Mesendoderm (in vitro differentiated cells): Measurements from ENCODE around the gene ZNF607.

Source experiments
- DNase-seq: peaks from one replicate; pipeline ENCODE4 v3.0.0; 2013
- H2AK5ac ChIP-seq: 2 replicates; pipeline ENCODE4 v1.6.1; 2013; ENCODE audit warnings: low read length, inconsistent platforms
- H2BK120ac ChIP-seq: 2 replicates; pipeline ENCODE4 v1.6.1; 2013; ENCODE audit warnings: low read depth, mild to moderate bottlenecking, low read length, moderate library complexity, mixed read lengths
- H2BK15ac ChIP-seq: replicated peaks from 2 replicates; pipeline ENCODE4 v1.6.1; 2013; ENCODE audit warnings: low read depth, mild to moderate bottlenecking, moderate library complexity
- H2BK5ac ChIP-seq: 2 replicates; pipeline ENCODE4 v1.6.1; 2013; ENCODE audit warnings: low read length, inconsistent platforms
- H3K18ac ChIP-seq: 2 replicates; pipeline ENCODE4 v1.6.1; 2013; ENCODE audit warnings: mild to moderate bottlenecking, low read length, mixed read lengths
- H3K23ac ChIP-seq: one replicate; pipeline ENCODE4 v1.6.1; 2013; ENCODE audit warnings: low read length
- H3K27ac ChIP-seq: 2 replicates; pipeline ENCODE4 v1.5.1; 2013; ENCODE audit warnings: low read depth, mild to moderate bottlenecking, inconsistent platforms, low read length, moderate library complexity
- H3K27me3 ChIP-seq: 2 replicates; pipeline ENCODE4 v1.6.1; 2013; ENCODE audit warnings: low read length, control low read depth, mild to moderate bottlenecking, inconsistent platforms; ENCODE audit not compliant: insufficient read depth, poor library complexity
- H3K36me3 ChIP-seq: 2 replicates; pipeline ENCODE4 v1.6.1; 2013; ENCODE audit warnings: low read length, inconsistent platforms; ENCODE audit not compliant: control insufficient read depth, insufficient read depth
- H3K4ac ChIP-seq: one replicate; pipeline ENCODE4 v1.6.1; 2013; ENCODE audit warnings: low read depth, mild to moderate bottlenecking, low read length, moderate library complexity
- H3K4me1 ChIP-seq: 2 replicates; pipeline ENCODE4 v1.6.1; 2013; ENCODE audit warnings: low read depth, low read length, inconsistent platforms; ENCODE audit not compliant: control insufficient read depth
- H3K4me2 ChIP-seq: 2 replicates; pipeline ENCODE4 v1.6.1; 2013; ENCODE audit warnings: low read length
- H3K4me3 ChIP-seq: 2 replicates; pipeline ENCODE4 v1.5.1; 2013; ENCODE audit warnings: mild to moderate bottlenecking, low read length
- H3K56ac ChIP-seq: one replicate; pipeline ENCODE4 v1.6.1; 2013; ENCODE audit warnings: low read length
- H3K79me1 ChIP-seq: 2 replicates; pipeline ENCODE4 v1.6.1; 2013; ENCODE audit warnings: low read length, inconsistent platforms
- H3K79me2 ChIP-seq: 2 replicates; pipeline ENCODE4 v1.6.1; 2013; ENCODE audit warnings: mild to moderate bottlenecking, low read length; ENCODE audit not compliant: control insufficient read depth, insufficient read depth
- H3K9ac ChIP-seq: 2 replicates; pipeline ENCODE4 v1.6.1; 2013; ENCODE audit warnings: low read length, inconsistent platforms
- H4K5ac ChIP-seq: one replicate; pipeline ENCODE4 v1.6.1; 2013; ENCODE audit warnings: low read length
- H4K8ac ChIP-seq: one replicate; pipeline ENCODE4 v1.6.1; 2013; ENCODE audit warnings: low read depth, mild to moderate bottlenecking, control low read depth, low read length, moderate library complexity
- WGBS: extraction: QIAGEN DNeasy Blood & Tissue Kit; methylation state at CpG from one replicate; pipeline ENCODE4 v1.1.7; 2013; ENCODE audit warnings: low lambda C conversion rate, missing lambda C conversion rate; ENCODE audit not compliant: insufficient coverage; ENCODE audit errors: extremely low coverage; 5-methylcytosine and 5-hydroxymethylcytosine counted together

Gene ZNF607

GRCh38 chr19:37695144-37695899 is 24.2 kb downstream of the ZNF607 start:
- Histone ChIP-seq H3K4me3 (no peak overlapping the region), H3K36me3 (peaks cover 5% of the 10 kb centered on the region), H3K79me2 (no peaks in the 10 kb centered on the region), H4K5ac (no peak overlapping the region), H3K27ac (no peak overlapping the region), H4K8ac (no peak overlapping the region), H3K23ac (no peak overlapping the region), H3K4me1 (no peaks in the 10 kb centered on the region), H2BK120ac (no peak overlapping the region), H2AK5ac (no peak overlapping the region), H3K4ac (no peak overlapping the region), H3K56ac (no peak overlapping the region), H3K79me1 (no peaks in the 10 kb centered on the region), H2BK5ac (no peak overlapping the region), H3K4me2 (no peak overlapping the region), H2BK15ac (no peak overlapping the region), H3K9ac (no peak overlapping the region), H3K27me3 (no peaks in the 10 kb centered on the region), H3K18ac (no peak overlapping the region)
- DNase-seq, result no peak
- no CpG with 5 or more reads among the region's 3 CpGs for WGBS

- Histone ChIP-seq H3K36me3 (peaks cover under 1% of the 10 kb centered on the region), H3K18ac (no peak overlapping the region), H2BK5ac (no peak overlapping the region), H4K5ac (no peak overlapping the region), H3K56ac (no peak overlapping the region), H3K4me2 (no peak overlapping the region), H3K4me1 (no peaks in the 10 kb centered on the region), H3K27ac (no peak overlapping the region), H3K79me1 (no peaks in the 10 kb centered on the region), H3K4ac (no peak overlapping the region), H2BK15ac (no peak overlapping the region), H3K79me2 (no peaks in the 10 kb centered on the region), H3K27me3 (no peaks in the 10 kb centered on the region), H3K4me3 (no peak overlapping the region), H3K23ac (no peak overlapping the region), H2BK120ac (no peak overlapping the region), H2AK5ac (no peak overlapping the region), H3K9ac (no peak overlapping the region), H4K8ac (no peak overlapping the region)
- WGBS, result no CpG with 5 or more reads among the region's 11 CpGs
- no peak for DNase-seq
Measured at GRCh38 chr19:37692956-37693620, 26.5 kb downstream of the ZNF607 start.

GRCh38 chr19:37691881-37692504 is 27.6 kb downstream of the ZNF607 start:
- H2BK5ac ChIP-seq, result no peak overlapping the region
- H3K27ac ChIP-seq, result no peak overlapping the region
- H3K18ac ChIP-seq, result no peak overlapping the region
- no peak overlapping the region for H3K4ac ChIP-seq
- peak; percentile 88 for DNase-seq
- H3K4me2 ChIP-seq, result peak overlapping the region; percentile 43
- H4K5ac ChIP-seq, result no peak overlapping the region
- H3K79me1 ChIP-seq, result no peaks in the 10 kb centered on the region
- H2AK5ac ChIP-seq, result no peak overlapping the region
- no peak overlapping the region for H4K8ac ChIP-seq
- H2BK15ac ChIP-seq, result no peak overlapping the region
- H3K27me3 ChIP-seq, result no peaks in the 10 kb centered on the region
- H3K4me3 ChIP-seq, result peak overlapping the region; percentile 60
- WGBS, result no CpG with 5 or more reads among the region's 48 CpGs
- H3K23ac ChIP-seq, result no peak overlapping the region
- H3K4me1 ChIP-seq, result no peaks in the 10 kb centered on the region
- H3K9ac ChIP-seq, result peak overlapping the region; percentile 60
- no peaks in the 10 kb centered on the region for H3K79me2 ChIP-seq
- no peak overlapping the region for H2BK120ac ChIP-seq
- peak overlapping the region; percentile 84 for H3K56ac ChIP-seq
- H3K36me3 ChIP-seq, result no peaks in the 10 kb centered on the region

GRCh38 chr19:37683520-37683919 is 36.0 kb downstream of the ZNF607 start:
- Histone ChIP-seq H3K4me1 (no peaks in the 10 kb centered on the region), H3K27me3 (no peaks in the 10 kb centered on the region), H3K27ac (no peak overlapping the region), H4K5ac (no peak overlapping the region), H3K79me2 (no peaks in the 10 kb centered on the region), H3K4me2 (no peak overlapping the region), H2BK120ac (no peak overlapping the region), H4K8ac (no peak overlapping the region), H3K9ac (no peak overlapping the region), H2BK5ac (no peak overlapping the region), H2BK15ac (no peak overlapping the region), H3K36me3 (no peaks in the 10 kb centered on the region), H3K4me3 (no peak overlapping the region), H3K56ac (no peak overlapping the region), H3K4ac (no peak overlapping the region), H3K79me1 (no peaks in the 10 kb centered on the region), H3K23ac (no peak overlapping the region), H2AK5ac (no peak overlapping the region), H3K18ac (no peak overlapping the region)
- WGBS, result 100% methylated on average over 1 of the region's 3 CpGs
- no peak for DNase-seq

- no peak overlapping the region for H2BK15ac ChIP-seq
- no peak overlapping the region for H2BK5ac ChIP-seq
- no peak overlapping the region for H4K5ac ChIP-seq
- no peak overlapping the region for H3K9ac ChIP-seq
- WGBS, result no CpG with 5 or more reads among the region's 6 CpGs
- no peak overlapping the region for H3K56ac ChIP-seq
- no peak overlapping the region for H2AK5ac ChIP-seq
- H3K79me2 ChIP-seq, result no peaks in the 10 kb centered on the region
- no peak overlapping the region for H4K8ac ChIP-seq
- H2BK120ac ChIP-seq, result no peak overlapping the region
- H3K18ac ChIP-seq, result no peak overlapping the region
- H3K27me3 ChIP-seq, result no peaks in the 10 kb centered on the region
- no peak overlapping the region for H3K4me2 ChIP-seq
- H3K4ac ChIP-seq, result no peak overlapping the region
- H3K79me1 ChIP-seq, result no peaks in the 10 kb centered on the region
- no peaks in the 10 kb centered on the region for H3K36me3 ChIP-seq
- H3K4me1 ChIP-seq, result no peaks in the 10 kb centered on the region
- no peak overlapping the region for H3K23ac ChIP-seq
- H3K4me3 ChIP-seq, result no peak overlapping the region
- H3K27ac ChIP-seq, result no peak overlapping the region
- peak; percentile 30 for DNase-seq
Measured at GRCh38 chr19:37669450-37669914, 50.1 kb downstream of the ZNF607 start.
